ENCODE results near the gene RHOXF1. TPM values are rescaled to one million over a fixed set of nuclear protein-coding genes. Genes with fewer than 3 reads are reported as not detected.
"Not testable (repeated sequence)": the region's sequence is repeated elsewhere in the genome, so short reads cannot be mapped to it uniquely, and the experiment has no call there.

The RHOXF1 gene
- total RNA-seq, 4 donors from 2014 or later, result 1.3 to 10.8 TPM; not detected in 2

DNA sequence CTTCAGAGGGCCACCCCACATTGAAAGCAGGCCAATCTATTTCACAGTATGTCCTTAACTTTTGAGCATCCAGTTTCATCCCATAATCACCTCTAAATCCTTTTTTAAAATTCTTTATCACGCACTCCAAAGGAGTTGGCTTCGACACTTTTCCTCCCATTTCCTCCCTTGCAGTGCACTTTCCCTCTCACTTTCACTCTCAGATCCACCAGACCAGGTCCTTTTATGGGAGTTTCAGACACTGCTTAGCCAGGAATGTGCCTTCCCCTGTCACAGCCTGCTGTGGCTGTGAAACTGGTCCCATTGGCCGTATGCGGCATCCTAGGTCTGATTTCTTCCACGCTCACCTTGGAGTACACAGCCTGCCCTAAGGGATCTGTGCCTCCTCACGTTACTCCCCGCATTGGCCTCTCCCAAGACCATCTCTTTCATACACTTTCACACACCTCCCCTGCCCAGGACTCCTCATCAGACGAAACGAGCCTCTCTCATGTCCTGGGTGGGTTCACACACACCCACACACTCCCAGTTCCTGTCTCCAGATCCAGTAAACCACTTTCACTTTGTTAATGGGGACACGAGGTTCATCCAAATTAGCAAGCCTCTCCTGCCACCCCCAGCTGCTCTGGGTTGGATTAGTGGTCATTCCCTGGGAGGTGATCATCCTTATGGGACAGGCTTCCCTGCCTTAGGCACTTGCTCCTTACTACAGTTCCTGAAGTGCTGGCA lies 28.3 kb downstream of the RHOXF1 start:
- Histone ChIP-seq H3K9me3 (no peaks in the 10 kb centered on the region), H3K27ac (no peak overlapping the region), H3K4me1 (no peaks in the 10 kb centered on the region), H3K36me3 (no peaks in the 10 kb centered on the region), H3K4me3 (no peak overlapping the region), H3K27me3 (no peaks in the 10 kb centered on the region)
- 72% methylated on average over 10 of the region's 10 CpGs; no CpG with 5 or more reads in 1 of the 2 donors for WGBS, 2 donors (ENCODE audit: low coverage in 1 of 2)
- no peak for DNase-seq
- intact Hi-C loops (cut with DNase I; ENCODE audit: low total_unique reads) (no loop called here), in situ Hi-C loops (cut with MboI; ENCODE audit: low pct_ligation_motif_present in 1 of 4, low pct_unique_long_range_greater_than_20kb in 1 of 4, low sequenced_read_pairs in 3 of 4) (loop anchor here in 1 of 4 donors (25.0 kb wide), 1 partner anchor 125 kb away; no protein-coding TSS in a partner anchor)
- TF ChIP-seq POLR2A (IDR thresholded peaks at IDR 0.05) (no peak), EP300 (IDR thresholded peaks at IDR 0.05; ENCODE audit: low read depth) (no peak), POLR2AphosphoS5 (IDR thresholded peaks at IDR 0.05) (no peak), CTCF (IDR thresholded peaks at IDR 0.05) (no peak)

- H3K9me3 ChIP-seq; intact Hi-C loops (cut with DNase I; ENCODE audit: low total_unique reads); H3K27me3 ChIP-seq; H3K4me3 ChIP-seq; H3K4me1 ChIP-seq; H3K27ac ChIP-seq; DNase-seq; H3K36me3 ChIP-seq: not testable (repeated sequence)
- WGBS, 2 donors (ENCODE audit: low coverage in 1 of 2), result no CpG with 5 or more reads among the region's 12 CpGs
- in situ Hi-C loops (cut with MboI; ENCODE audit: low pct_ligation_motif_present in 1 of 4, low pct_unique_long_range_greater_than_20kb in 1 of 4, low sequenced_read_pairs in 3 of 4), result loop anchor here in 1 of 4 donors (25.0 kb wide), 1 partner anchor 127 kb away; no protein-coding TSS in a partner anchor
Observed at GRCh38 chrX:120085553-120086185, 30.0 kb downstream of the RHOXF1 start.

DNA sequence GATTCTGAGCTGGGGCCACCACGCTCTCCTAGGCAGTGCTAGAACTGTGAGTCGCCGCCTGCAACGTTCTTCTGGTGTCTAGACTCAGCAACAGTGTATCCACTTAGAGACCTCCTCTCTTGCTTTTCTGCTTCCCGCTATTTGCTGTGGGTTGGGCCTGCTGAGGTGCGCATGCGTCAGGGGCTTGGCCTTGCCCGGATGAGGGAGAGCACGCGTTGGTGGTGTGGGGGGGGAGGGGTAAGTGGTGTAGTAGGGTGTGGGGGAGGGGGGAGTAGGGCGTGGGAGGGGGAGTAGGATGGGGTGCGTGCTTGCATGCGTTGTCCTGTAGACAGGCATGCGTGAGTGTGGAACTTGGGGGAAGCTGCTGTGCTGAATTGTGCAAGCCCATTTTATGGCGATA lies 38.1 kb downstream of the RHOXF1 start, which contains the start of gene RHOXF2B:
Gene RHOXF2B, minus strand, starts transcription at position 101 of the 400 bp plus-strand sequence. CDS start 138 bp downstream, outside the sequence.
- H3K27me3 ChIP-seq; DNase-seq; H3K27ac ChIP-seq; H3K36me3 ChIP-seq; H3K4me1 ChIP-seq; H3K4me3 ChIP-seq; H3K9me3 ChIP-seq; intact Hi-C loops (cut with DNase I; ENCODE audit: low total_unique reads): not testable (repeated sequence)
- WGBS, 2 donors (ENCODE audit: low coverage in 1 of 2), result no CpG with 5 or more reads among the region's 15 CpGs
- in situ Hi-C loops (cut with MboI; ENCODE audit: low pct_ligation_motif_present in 1 of 4, low pct_unique_long_range_greater_than_20kb in 1 of 4, low sequenced_read_pairs in 3 of 4), result loop anchor here in 1 of 4 donors (25.0 kb wide), 1 partner anchor 135 kb away; no protein-coding TSS in a partner anchor

DNA sequence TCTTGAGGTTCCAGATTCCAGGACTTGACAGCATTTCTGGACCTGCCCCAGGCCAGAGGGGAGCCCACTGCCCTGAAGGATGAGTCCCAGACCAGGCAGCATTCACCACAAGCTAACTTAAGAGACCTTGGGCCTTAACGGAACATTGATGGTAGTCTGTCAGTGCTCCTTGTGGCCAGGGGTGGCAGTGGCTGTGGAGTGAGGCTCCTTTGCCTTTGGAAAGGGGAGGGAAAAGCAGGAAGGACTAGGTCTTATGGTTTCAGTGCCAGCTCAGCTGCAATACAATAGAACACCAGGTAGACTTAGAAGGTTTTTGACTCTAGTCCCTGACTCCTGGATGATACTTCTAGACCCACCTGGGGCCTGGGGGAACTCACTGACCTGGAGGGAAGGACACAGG lies 49.5 kb downstream of the RHOXF1 start:
- H3K27me3 ChIP-seq; H3K4me1 ChIP-seq; intact Hi-C loops (cut with DNase I; ENCODE audit: low total_unique reads); H3K4me3 ChIP-seq; H3K27ac ChIP-seq; H3K36me3 ChIP-seq; H3K9me3 ChIP-seq; in situ Hi-C loops (cut with MboI; ENCODE audit: low pct_ligation_motif_present in 1 of 4, low pct_unique_long_range_greater_than_20kb in 1 of 4, low sequenced_read_pairs in 3 of 4); DNase-seq: not testable (repeated sequence)
- WGBS, 2 donors (ENCODE audit: low coverage in 1 of 2), result 40% methylated on average over 1 of the region's 1 CpG; no CpG with 5 or more reads in 1 of the 2 donors

Other genes with a start within 250 kb of the RHOXF1 start
- gene RNF113A, start 244.2 kb downstream of the RHOXF1 start, total RNA-seq, result 10 to 100 TPM in 2 of 4 donors, 1 to 10 TPM in 2; 1.9 to 16.7 (median 10.1) TPM
- 100 to 1,000 TPM in 1 of 4 donors, 10 to 100 TPM in 3; 11.9 to 128 (median 70.9) TPM for gene NDUFA1, start 244.1 kb downstream of the RHOXF1 start, total RNA-seq
- not detected for gene AKAP14, start 220.0 kb downstream of the RHOXF1 start, total RNA-seq
- gene NKAP, start 172.2 kb downstream of the RHOXF1 start, total RNA-seq, result 10 to 100 TPM in 2 of 4 donors, 1 to 10 TPM in 2; 2.6 to 14.7 (median 8.5) TPM
- gene RHOXF2B, start 38.2 kb downstream of the RHOXF1 start, total RNA-seq, result not detected
- not detected for gene RHOXF2, start 42.7 kb upstream of the RHOXF1 start, total RNA-seq
- gene ZBTB33, start 134.9 kb upstream of the RHOXF1 start, total RNA-seq, result 10 to 100 TPM in 2 of 4 donors, 1 to 10 TPM in 2; 5.6 to 16.1 (median 10.0) TPM
- 1 to 10 TPM in 3 of 4 donors, not detected in 1; 1.2 to 1.7 (median 1.4) TPM for gene TMEM255A, start 195.5 kb upstream of the RHOXF1 start, total RNA-seq
- not detected for gene ATP1B4, start 246.2 kb upstream of the RHOXF1 start, total RNA-seq